ENCODE results near the gene CMTR1. TPM values are rescaled to one million over a fixed set of nuclear protein-coding genes. Genes with fewer than 3 reads are reported as not detected.

CMTR1 gene
- total and polyA plus RNA-seq, 2 of the 13 experiments (the other 11 are each of a cell fraction or from before 2014, with no cell fraction given): 19.7 to 55.2 TPM

DNA sequence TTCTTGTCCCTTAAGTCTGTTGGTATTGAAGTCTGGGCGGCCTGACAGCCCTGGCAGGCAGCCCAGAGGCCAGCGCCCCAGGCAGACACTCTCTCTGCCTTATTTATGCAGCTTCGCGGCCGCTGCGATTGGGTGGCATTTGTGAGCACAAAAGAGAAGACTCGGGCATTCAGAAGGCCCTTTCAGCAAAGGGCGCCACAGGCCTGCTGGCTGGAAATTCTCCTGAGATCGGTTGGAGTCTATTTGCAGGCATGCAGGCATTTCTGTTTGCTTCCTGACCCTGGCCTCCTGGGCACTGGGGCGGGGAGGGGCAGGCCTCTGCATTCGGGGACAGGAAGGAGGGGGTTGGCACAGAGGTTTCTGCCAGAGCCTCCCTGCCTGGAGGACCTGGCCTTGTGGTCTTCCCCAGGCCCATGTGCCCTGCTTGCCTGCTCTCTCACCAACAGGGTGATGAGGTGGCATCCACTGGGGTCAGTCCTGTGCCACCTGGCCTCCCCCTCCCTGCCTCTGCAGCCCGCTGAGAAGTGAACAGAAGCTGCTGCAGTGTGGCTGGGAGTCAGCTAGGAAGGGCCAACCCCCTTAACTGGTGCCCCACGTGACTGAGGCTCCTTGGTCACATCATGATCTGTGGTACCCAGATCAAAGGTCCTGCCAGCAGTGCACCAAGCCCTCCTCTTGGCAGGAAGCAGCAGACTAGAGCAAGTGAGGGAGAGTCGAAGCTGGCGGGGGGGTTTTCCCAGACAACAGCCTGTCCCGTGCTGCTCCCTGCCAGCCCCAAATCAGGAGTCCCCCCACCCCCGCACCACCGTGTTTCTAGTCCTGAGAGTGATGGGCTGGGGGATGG is 83.3 kb downstream of the CMTR1 start (continued):
- TF ChIP-seq, protein P1, sequence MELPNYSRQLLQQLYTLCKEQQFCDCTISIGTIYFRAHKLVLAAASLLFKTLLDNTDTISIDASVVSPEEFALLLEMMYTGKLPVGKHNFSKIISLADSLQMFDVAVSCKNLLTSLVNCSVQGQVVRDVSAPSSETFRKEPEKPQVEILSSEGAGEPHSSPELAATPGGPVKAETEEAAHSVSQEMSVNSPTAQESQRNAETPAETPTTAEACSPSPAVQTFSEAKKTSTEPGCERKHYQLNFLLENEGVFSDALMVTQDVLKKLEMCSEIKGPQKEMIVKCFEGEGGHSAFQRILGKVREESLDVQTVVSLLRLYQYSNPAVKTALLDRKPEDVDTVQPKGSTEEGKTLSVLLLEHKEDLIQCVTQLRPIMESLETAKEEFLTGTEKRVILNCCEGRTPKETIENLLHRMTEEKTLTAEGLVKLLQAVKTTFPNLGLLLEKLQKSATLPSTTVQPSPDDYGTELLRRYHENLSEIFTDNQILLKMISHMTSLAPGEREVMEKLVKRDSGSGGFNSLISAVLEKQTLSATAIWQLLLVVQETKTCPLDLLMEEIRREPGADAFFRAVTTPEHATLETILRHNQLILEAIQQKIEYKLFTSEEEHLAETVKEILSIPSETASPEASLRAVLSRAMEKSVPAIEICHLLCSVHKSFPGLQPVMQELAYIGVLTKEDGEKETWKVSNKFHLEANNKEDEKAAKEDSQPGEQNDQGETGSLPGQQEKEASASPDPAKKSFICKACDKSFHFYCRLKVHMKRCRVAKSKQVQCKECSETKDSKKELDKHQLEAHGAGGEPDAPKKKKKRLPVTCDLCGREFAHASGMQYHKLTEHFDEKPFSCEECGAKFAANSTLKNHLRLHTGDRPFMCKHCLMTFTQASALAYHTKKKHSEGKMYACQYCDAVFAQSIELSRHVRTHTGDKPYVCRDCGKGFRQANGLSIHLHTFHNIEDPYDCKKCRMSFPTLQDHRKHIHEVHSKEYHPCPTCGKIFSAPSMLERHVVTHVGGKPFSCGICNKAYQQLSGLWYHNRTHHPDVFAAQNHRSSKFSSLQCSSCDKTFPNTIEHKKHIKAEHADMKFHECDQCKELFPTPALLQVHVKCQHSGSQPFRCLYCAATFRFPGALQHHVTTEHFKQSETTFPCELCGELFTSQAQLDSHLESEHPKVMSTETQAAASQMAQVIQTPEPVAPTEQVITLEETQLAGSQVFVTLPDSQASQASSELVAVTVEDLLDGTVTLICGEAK (IDR thresholded peaks at IDR 0.05): no peak
- TF ChIP-seq, protein P1 (CRISPR knock-in tag; IDR thresholded peaks at IDR 0.05): 0 out of 2 replicates have a peak, but pooled peaks have one; percentile 12
- TF ChIP-seq, protein P2, sequence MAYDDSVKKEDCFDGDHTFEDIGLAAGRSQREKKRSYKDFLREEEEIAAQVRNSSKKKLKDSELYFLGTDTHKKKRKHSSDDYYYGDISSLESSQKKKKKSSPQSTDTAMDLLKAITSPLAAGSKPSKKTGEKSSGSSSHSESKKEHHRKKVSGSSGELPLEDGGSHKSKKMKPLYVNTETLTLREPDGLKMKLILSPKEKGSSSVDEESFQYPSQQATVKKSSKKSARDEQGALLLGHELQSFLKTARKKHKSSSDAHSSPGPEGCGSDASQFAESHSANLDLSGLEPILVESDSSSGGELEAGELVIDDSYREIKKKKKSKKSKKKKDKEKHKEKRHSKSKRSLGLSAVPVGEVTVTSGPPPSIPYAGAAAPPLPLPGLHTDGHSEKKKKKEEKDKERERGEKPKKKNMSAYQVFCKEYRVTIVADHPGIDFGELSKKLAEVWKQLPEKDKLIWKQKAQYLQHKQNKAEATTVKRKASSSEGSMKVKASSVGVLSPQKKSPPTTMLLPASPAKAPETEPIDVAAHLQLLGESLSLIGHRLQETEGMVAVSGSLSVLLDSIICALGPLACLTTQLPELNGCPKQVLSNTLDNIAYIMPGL (CRISPR knock-in tag; IDR thresholded peaks at IDR 0.05; ENCODE audit: borderline replicate concordance in 1 of 2, low read depth in 1 of 2): peak in 1 of 2 experiments; percentile 45; a peak in 1 of 4 replicates
- TF ChIP-seq LCORL (IDR thresholded peaks at IDR 0.05) (no peak), LCORL (CRISPR knock-in tag; IDR thresholded peaks at IDR 0.05) (no peak), HNF4A (CRISPR knock-in tag; IDR thresholded peaks at IDR 0.05) (peak; percentile 79), GABPB1 (CRISPR knock-in tag; IDR thresholded peaks at IDR 0.05) (peak; percentile 38; the same call in 1 of the 2 replicates), CBX1 (IDR thresholded peaks at IDR 0.05; ENCODE audit: low read depth) (no peak), ZNF124 (CRISPR knock-in tag; IDR thresholded peaks at IDR 0.05) (0 out of 2 replicates have a peak, but pooled peaks have one; percentile 46), NRL (CRISPR knock-in tag; IDR thresholded peaks at IDR 0.05; ENCODE audit: borderline replicate concordance) (0 out of 2 replicates have a peak, but pooled peaks have one; percentile 23), BORCS8-MEF2B (CRISPR knock-in tag; IDR thresholded peaks at IDR 0.05) (no peak), MED13 (CRISPR knock-in tag; IDR thresholded peaks at IDR 0.05) (no peak), ZNF883 (CRISPR knock-in tag; IDR thresholded peaks at IDR 0.05; ENCODE audit: not compliant biosample characterization) (peak; percentile 52), ZNF746 (CRISPR knock-in tag; IDR thresholded peaks at IDR 0.05) (0 out of 2 replicates have a peak, but pooled peaks have one; percentile 27)
- TF ChIP-seq, protein P3, sequence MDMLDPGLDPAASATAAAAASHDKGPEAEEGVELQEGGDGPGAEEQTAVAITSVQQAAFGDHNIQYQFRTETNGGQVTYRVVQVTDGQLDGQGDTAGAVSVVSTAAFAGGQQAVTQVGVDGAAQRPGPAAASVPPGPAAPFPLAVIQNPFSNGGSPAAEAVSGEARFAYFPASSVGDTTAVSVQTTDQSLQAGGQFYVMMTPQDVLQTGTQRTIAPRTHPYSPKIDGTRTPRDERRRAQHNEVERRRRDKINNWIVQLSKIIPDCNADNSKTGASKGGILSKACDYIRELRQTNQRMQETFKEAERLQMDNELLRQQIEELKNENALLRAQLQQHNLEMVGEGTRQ (IDR thresholded peaks at IDR 0.05; ENCODE audit: low read depth, low read length): peak; percentile 75
- TF ChIP-seq, protein P3 (CRISPR knock-in tag; IDR thresholded peaks at IDR 0.05; ENCODE audit: borderline replicate concordance): peak; percentile 83; the same call in 1 of the 2 replicates

All from HepG2 (cell line).